Right atrium auricular region (tissue), 2 donors: ENCODE measurements around the gene SREK1. TPM values are rescaled to one million over a fixed set of nuclear protein-coding genes. Genes with fewer than 3 reads are reported as not detected.

ENCODE experiments used
- DNase-seq: peaks from one replicate; pipeline ENCODE4 v3.0.0-alpha.2; 2019; ENCODE audit warnings: low spot score
- H3K27ac ChIP-seq, 2 donors: fragments of 200-600 bp; sonication (generic); 1 replicate in 1 of 2; 2 replicates in 1 of 2; pipeline ENCODE4 v1.5.1; 2016 to 2019
- H3K27me3 ChIP-seq, 2 donors: fragments of 200-600 bp; sonication (generic); one replicate each; pipeline versions ENCODE4 v1.5.1 to v1.6.0; 2017 to 2019
- H3K36me3 ChIP-seq: fragments of 200-600 bp; sonication (generic); one replicate; pipeline ENCODE4 v1.5.1; 2016
- H3K4me1 ChIP-seq, 2 donors: fragments of 200-600 bp; sonication (generic); one replicate each; pipeline versions ENCODE4 v1.5.1 to v1.6.0; 2017 to 2019
- H3K4me3 ChIP-seq, 2 donors: fragments of 200-600 bp; sonication (generic); 1 replicate in 1 of 2; 2 replicates in 1 of 2; pipeline ENCODE4 v1.5.1; 2017 to 2019; ENCODE audit warnings: mild to moderate bottlenecking in 1 of 2, moderate library complexity in 1 of 2
- H3K9me3 ChIP-seq, 2 donors: fragments of 200-600 bp; sonication (generic); one replicate each; pipeline ENCODE4 v1.5.1; 2019
- total RNA-seq, 2 donors: library from RNA; depleted of rRNA; stranded (reverse); fragments of >200 nt; gene quantifications; one replicate each; pipeline ENCODE4 v1.1.0, GENCODE V29; 2016
- TF ChIP-seq, protein P1 (sequence below), 2 donors: fragments of 200-600 bp; sonication (generic); IDR thresholded peaks; one replicate each; pipeline ENCODE4 v1.5.1; 2019; ENCODE audit warnings: antibody characterized with exemption in 2 of 2

The SREK1 gene
- total RNA-seq, 2 donors from 2014 or later = 15.4 to 26.3 TPM

DNA sequence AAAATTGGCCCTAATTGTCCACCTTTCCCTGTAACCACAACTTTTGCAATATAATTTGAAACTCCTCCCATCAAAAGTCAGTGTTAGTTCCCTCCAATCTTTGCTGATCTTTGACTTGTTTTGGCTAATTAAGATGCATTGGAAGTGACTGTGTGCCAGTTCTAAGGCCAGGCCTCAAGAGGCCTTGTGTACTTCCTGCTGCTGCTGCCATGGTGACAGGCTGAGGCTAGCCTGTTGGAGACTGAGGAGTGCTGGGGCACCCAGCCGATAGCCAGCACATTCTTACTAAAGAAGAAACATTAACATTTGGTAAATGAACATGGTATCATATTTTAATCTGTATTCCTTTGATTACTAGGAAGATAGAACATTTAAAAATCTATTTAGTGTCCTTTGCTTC, 86.5 kb downstream of the SREK1 start:
- no peaks in the 10 kb centered on the region for H3K36me3 ChIP-seq

DNA sequence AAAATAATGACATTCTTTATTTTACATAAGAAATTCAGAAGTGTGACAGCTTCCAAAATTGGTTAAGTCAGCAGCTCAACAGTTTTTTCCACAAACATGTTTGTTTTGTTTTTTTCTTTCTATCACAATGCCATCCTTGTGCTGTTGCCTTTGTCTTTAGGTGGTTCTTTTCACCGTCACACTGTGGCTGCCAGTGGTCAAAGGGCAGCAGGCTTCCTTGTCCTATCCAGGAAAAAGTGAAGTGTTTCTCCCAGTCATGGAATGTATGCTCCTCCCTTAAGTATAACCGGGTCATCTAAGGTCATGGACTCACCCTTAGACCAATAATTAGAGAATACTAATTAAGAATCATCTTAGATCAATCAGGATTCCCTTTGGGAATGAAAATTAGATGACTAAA, 87.4 kb downstream of the SREK1 start:
- Histone ChIP-seq H3K27ac (no peak overlapping the region), H3K36me3 (no peaks in the 10 kb centered on the region), H3K27me3 (no peaks in the 10 kb centered on the region), H3K4me1 (no peaks in the 10 kb centered on the region), H3K9me3 (no peaks in the 10 kb centered on the region), H3K4me3 (no peak overlapping the region)
- no peak for DNase-seq
- TF ChIP-seq, protein P1, sequence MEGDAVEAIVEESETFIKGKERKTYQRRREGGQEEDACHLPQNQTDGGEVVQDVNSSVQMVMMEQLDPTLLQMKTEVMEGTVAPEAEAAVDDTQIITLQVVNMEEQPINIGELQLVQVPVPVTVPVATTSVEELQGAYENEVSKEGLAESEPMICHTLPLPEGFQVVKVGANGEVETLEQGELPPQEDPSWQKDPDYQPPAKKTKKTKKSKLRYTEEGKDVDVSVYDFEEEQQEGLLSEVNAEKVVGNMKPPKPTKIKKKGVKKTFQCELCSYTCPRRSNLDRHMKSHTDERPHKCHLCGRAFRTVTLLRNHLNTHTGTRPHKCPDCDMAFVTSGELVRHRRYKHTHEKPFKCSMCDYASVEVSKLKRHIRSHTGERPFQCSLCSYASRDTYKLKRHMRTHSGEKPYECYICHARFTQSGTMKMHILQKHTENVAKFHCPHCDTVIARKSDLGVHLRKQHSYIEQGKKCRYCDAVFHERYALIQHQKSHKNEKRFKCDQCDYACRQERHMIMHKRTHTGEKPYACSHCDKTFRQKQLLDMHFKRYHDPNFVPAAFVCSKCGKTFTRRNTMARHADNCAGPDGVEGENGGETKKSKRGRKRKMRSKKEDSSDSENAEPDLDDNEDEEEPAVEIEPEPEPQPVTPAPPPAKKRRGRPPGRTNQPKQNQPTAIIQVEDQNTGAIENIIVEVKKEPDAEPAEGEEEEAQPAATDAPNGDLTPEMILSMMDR (IDR thresholded peaks at IDR 0.05) = no peak

More for the DNA sequence above, 86.5 kb downstream of the SREK1 start:
- H3K4me1 ChIP-seq = no peaks in the 10 kb centered on the region
- H3K27me3 ChIP-seq = no peaks in the 10 kb centered on the region
- DNase-seq = no peak
- H3K9me3 ChIP-seq = no peaks in the 10 kb centered on the region
- H3K27ac ChIP-seq = no peak overlapping the region
- H3K4me3 ChIP-seq = no peak overlapping the region
- TF ChIP-seq, protein P1 (IDR thresholded peaks at IDR 0.05) = no peak

DNA sequence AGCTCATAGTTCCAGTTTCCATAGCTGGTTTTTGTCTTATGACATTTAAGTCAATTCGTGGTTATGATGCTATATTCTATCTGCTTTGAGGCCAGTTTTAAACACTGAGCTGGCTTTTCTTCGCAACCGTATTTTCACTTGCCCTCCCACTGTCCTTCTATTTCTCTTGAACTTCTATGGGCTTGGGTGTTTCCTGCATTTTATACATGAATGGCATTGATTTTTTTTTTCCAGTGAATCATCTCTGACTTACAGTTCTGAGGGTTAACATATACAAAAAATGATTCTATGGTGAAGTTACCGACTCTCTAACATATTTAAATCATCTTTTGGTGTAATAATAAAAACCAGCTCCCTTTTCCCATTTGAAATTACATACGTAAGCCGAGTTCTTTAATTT, 88.2 kb downstream of the SREK1 start:
- no peaks in the 10 kb centered on the region for H3K9me3 ChIP-seq
- H3K27me3 ChIP-seq = no peaks in the 10 kb centered on the region
- H3K27ac ChIP-seq = no peak overlapping the region
- TF ChIP-seq, protein P1 (IDR thresholded peaks at IDR 0.05) = no peak
- no peak overlapping the region for H3K4me3 ChIP-seq
- no peak for DNase-seq
- H3K36me3 ChIP-seq = no peaks in the 10 kb centered on the region
- no peaks in the 10 kb centered on the region for H3K4me1 ChIP-seq

DNA sequence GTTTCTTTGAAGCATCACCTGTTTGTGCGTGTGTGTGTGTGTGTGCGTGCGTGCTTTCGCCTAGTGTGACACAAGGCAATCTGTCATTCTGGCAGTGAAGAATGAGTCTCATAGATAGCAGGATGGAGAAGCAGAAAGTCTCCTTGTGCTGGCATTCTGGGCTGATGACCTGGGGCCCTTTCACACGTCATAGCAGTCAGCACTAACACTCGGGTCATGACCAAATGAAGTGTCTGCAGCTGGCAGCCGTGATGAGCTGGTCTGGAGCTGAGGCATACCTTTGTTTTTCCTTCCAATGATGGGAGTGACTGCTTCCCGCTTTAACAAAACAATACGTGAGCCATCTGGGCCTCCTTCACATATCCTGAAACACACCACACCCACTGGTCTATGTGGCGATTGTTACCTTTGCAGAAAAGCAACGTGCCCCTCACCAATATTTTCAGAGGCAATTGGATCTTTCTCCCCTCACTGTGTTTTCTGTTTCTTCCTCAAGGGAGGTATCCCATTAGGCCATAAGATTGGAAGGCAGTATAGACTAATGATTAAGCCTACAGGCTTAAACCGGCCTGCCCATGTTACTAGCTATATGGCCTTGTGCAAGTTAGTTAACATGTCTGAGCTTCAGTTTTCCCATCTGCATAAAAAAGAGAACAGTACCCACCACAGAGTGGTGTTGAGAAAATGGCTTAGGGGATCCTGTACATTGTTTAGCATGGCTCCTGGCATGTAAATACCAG, 88.8 kb downstream of the SREK1 start:
- H3K4me3 ChIP-seq = no peak overlapping the region
- no peak for DNase-seq
- H3K4me1 ChIP-seq = no peaks in the 10 kb centered on the region
- TF ChIP-seq, protein P1 (IDR thresholded peaks at IDR 0.05) = no peak
- no peaks in the 10 kb centered on the region for H3K9me3 ChIP-seq
- H3K27me3 ChIP-seq = no peaks in the 10 kb centered on the region
- no peak overlapping the region for H3K27ac ChIP-seq
- H3K36me3 ChIP-seq = no peaks in the 10 kb centered on the region

Other genes with a start within 250 kb of the SREK1 start
- gene ERBIN, start 217.7 kb upstream of the SREK1 start, total RNA-seq = 10 to 100 TPM; 33.0 to 38.2 TPM